HG02938 (cell line): ENCODE measurements around the gene MORF4L1.
"Not testable (repeated sequence)": the region's sequence is repeated elsewhere in the genome, so short reads cannot be mapped to it uniquely, and the experiment has no call there.

Experiments used
- ATAC-seq: cut with Tn5 transposase; IDR thresholded peaks from one replicate; pipeline ENCODE4 v1.9.1; 2021; ENCODE audit warnings: mild to moderate bottlenecking, moderate library complexity; ENCODE audit not compliant: unreplicated experiment

MORF4L1 gene

DNA sequence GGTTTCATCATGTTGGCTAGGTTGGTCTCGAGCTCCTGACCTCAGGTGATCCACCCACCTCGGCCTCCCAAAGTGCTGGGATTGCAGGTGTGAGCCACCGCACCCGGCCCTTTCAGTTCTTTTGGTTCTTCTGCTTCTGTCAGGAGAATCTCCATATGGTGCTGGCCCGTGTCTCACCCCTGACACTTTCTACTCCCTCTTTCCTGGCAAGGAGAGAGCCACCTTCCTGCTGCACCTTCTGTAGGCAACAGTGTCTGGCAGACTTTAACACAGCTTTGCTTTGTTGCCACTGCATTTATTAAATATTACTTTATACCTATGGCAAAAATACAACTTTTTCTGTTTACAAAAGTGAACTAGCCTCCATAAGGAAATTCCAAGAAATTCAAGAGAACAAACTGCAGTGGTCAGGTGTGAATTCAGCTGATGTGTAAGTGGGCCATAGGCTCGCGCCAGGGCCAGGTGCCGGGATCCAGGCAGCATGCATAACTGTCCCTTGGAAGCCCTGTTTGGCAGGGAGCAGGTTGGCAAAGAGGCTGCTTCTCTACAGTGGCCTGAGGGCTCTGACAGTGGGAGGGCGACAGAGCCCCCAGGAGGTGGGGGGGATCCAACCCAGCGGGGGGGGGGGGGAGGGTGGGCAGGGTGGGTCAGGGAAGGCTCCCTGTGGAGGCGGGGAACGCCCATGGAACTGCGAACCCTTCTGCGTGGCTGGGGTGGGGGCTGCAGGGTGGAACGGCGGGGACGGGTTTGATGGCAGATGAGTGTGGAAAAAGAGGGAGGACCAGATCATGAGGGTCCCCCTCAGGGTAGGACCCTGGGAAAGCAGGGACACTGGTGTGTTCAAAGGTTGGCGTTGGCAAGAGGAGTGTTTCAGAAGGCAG is 51.0 kb downstream of the MORF4L1 start:
- ATAC-seq: no peak

DNA sequence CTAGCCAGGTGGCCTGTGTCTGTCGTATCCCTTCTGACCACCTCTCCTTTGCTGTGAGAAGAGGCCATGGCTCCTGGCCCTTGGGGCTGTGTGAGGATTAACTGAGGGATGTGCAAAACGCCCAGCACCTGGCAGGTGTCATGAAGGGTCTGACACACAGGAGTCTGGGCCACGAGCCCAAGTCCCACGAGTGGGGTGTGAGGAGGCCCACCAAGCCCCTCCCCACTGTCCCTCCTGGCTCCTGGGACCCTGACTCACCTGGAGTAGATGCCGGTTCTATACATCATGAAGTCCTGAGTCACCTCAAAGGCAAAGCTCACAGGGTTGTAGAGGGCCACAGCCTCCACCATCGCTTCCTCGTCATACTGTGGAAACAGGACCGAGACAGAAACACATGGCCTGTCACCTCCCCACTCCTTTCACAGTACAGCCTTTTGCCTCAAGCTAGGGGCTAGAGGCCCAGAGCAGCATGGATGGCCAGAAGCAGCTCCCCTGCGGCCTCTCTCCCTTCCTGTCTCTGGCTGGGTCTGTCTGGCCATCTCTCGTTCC is 52.5 kb downstream of the MORF4L1 start:
- no peak for ATAC-seq

DNA sequence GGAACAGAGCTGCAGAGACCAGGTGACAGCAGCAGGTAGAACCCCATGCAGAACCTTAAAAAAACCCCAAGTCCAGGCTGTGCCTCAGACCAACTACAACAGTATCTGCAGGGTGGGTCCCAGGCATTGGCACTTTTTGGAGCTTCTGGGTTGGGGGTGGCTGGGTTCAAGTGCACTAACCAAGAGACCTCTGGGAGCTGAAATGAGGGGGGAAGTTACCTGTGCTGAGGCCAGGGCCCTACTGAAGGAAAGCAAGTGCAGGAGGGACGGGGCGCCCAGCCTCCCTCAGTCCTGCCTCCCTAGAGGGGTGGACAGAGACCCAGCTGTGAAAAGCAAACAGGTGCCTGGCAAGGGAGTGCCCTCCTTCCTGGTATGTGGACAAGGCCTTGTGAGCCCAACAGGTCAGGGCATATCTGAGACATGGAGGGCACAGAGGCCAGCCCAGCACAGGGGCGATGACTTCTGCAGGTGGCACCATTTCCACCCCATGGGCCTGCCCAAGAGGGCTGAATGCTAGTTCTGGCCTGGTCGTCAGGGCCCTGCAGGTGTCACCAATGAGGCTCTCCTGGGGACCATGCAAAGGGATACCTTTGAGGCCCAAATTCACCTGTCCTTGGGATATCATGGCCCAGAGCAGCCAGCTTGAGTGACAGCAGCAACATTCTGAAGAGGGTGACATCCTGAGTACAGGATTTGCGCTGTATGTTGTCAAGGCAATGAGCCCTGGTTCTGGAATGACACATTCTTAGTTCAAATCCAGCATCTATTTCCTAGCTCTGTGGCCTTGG is 53.5 kb downstream of the MORF4L1 start:
- no peak for ATAC-seq

DNA sequence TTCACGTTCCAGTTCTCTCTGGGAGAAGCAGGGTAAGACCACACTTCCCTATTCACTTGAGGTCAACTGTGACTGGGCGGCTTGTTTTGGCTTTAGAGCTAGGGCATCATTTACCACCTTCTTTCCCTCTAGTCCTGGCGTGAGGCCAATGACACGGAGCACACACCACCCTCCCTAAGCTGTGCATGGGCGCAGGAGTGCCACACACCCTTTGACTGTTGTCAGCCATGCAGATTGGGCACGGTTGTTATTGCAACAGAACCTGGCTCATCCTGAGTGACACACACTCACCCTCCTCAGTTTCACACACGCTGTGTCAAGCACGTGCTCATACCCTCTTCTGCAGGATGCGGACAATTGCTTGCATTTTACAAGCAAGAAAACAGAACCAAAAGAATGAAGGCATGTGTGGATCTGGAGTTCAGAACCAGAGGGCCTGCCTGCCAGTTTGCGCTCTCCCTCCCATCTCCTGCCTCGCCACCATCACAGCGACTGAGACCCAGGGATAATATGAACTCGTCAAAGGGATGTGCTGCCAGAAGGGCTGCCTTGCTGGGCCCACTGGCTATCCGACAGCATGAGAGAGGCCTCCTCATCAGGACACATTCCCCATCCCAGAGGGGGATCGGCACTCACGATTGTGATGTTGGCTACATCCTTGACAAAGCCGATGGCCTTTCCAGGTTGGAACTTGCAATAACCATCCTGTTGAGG is 54.5 kb downstream of the MORF4L1 start:
- ATAC-seq: no peak

DNA sequence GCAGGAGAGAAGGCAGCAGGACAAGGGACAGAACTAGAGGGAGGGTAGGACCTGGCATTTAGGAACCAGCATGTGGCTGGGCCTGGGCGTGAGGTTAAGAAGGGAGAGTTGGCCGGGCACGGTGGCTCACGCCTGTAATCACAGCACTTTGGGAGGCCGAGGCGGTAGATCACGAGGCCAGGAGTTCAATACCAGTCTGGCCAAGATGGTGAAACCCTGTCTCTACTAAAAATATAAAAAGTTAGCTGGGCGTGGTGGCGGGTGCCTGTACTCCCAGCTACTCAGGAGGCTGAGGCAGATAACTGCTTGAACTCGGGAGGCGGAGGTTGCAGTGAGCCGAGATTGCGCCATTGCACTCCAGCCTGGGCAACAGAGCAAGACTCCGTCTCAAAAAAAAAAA is 55.5 kb downstream of the MORF4L1 start:
- ATAC-seq: not testable (repeated sequence)

DNA sequence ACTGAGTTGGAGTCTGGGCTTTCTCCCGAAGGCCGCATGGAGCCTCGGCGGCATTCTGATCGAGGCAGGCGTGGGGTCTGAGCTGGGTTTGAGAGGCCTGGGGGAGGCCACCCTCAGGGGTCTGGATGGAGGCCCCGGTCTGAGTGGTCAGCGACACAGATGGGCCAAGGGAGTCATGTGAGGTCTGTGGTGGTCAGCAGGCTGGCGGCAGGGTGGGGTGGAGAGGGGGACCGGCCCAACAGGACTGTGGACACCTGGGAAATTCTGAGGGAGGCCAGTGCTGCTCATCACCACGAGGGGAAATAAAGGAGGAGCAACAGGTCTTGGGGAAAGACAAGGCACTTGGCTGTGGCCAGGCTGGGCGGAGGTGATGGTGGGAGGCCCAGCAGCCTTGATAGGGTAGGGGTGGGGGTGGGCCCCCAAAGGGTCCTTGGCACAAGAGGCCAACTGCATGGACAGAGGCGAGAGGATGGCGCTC is 56.0 kb downstream of the MORF4L1 start:
- no peak for ATAC-seq

DNA sequence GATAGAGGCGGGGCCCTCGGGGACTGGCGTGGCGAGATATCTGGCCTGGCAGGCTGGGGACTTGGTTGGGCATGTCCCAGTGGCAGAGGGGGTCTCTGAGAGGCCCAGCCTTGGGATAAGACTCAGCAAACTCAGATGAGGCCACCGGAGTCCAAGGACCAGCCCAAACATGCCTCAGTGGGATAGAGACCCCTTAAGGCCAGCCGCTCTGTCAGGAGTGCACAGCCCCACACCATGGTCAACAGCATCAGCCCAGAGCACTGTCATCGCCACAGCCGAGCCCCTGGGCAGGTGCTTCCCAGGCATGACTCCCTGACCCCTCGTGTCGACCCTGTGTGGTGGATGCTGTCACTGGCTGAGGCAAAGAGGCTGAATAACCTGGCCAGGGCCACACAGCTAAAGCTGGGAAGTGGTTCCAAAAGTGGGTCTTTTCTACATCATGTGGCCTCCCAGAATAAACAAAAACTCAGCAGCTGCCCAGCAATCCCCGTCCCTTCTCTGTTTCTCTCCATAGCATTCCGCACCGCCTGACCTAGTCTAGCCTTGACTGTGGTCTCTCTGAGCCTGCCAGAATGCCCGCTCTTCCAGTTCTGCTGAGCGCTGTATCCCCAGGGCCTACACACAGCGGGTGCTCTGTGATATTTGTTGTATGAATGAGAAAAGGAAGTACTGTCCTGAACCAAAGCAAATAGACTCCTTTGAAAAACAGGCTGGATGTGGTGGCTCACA is 57.0 kb downstream of the MORF4L1 start:
- no peak for ATAC-seq

DNA sequence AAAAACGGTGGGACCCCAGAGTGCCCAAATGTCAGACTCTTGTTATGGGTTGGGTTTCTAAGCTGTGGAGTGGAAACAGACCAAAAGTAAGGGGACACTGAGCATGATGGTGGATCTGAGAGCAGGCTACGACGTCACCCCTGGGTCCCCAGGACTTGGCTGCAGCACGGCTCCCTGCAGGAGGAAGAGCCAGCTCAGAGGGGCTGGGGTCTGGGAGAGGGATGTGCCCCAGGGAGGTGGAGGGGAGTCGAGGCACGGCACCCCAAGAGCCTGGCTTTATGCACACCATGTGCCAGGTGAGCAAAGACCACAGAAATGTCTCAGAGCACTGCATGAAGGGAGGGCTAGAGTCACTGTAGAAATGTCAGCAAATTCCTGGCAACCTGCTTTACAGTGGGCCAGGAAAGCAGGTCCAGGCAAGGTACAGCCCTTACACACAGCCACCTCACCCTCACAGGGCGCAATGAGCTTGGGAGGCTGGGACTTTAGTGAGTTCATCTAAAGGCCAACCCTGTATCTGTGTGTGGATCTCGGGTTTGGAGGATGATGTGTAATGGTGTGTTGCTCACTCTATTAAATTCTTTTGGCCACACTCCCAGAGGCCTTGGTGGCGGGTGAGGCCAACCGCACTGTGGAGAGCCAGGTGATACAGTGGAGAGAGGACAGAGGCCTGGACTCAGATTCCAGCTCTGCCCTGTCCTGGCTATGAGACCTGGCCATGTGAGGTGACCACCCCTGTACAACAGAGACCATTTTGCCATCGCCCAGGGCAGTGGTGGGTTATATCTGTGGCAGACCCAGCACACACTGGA is 58.1 kb downstream of the MORF4L1 start:
- ATAC-seq: no peak

DNA sequence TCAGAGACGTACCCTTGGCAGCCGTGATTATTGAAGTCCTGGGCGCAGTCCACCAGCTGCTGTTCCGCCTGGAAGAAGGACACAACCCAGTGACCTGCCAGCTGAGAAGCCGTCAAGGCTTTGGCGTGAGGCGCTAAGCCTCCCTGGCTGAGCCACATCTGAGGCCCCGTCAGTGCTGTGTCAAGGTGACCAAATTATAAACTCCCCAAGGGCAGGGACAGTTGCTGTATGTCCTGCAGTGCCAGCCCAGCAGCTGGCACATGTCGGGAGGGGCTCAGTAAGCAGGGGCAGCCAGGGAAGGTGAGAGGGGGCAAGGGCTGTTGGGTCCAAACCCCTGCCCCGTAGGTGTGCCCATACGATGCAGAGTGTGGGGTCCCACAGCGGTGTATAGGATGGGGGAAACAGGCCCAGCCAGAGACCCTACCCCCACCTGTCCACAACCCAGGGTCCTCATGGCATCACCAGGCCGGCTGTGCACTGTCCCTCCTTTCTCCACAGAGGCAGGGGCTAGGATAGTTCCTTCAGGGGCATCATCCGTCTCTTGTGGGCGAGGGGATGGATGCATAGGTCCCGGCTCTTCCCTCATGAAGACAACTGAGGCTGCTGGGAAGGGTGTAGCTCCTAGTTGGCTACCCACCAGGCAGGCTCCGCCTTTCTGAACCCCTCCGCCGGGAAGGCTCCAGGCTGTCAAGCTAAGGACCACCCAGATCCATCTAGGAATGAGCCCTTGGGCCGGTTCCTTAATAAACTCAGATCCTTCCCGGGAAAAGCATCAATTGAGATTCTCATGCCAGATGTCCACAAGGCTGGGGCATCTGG is 59.0 kb downstream of the MORF4L1 start:
- ATAC-seq: no peak

DNA sequence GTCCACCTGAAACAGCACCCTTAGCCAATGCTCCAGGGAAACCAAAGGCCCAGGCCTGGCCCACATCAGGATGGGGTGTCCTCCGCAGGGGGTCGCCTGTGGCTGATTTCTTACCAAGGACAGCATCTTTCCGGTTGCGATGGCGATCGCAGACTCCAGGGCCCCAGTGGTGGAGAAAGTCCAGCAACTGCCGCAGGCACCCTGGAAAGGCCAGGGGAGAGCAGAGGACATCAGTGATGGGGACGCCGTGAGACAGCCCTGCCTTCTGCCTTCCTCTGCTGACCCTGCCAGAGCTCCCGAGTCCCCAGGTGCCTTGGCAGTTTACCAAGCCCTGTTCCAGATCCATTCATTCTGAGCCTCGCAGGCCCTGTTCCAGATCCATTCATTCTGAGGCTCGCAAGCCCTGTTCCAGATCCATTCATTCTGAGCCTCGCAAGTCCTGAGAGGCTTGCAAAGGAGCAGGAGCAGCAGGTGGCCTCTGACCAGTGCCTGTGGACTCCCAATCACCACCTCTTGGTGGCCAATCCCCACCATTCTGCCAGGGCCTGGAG is 59.6 kb downstream of the MORF4L1 start:
- no peak for ATAC-seq

DNA sequence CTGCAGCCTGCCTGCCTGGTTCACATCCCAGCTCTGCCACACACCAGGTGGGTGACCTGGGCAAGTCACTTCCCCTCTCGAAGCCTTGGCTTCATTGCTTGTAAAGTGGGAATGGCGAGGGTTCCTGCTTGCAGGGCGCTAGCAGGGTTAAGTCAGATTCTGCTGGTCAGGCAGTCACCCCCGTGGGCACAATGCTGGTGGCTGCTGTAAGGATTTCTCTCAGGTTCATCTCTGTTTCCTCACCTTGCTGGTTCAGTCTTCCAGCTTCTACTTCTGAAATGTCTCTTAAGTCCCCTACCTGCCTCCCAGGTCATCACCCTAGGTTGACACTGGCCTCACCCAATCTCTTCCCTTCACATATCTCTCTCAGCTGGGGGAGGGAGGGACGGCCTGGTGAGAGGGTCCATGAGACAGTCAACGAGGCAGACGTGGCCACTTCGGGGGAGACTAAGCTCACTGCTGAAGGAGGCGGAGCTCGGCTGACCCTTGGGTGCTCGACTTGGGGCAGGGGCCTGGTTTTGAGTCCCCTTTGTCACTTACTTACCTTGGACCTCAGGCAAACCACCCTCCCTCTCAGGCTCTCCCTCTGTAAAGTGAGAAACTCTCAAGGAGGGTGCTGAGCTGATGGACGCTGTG is 60.6 kb downstream of the MORF4L1 start:
- ATAC-seq: no peak

DNA sequence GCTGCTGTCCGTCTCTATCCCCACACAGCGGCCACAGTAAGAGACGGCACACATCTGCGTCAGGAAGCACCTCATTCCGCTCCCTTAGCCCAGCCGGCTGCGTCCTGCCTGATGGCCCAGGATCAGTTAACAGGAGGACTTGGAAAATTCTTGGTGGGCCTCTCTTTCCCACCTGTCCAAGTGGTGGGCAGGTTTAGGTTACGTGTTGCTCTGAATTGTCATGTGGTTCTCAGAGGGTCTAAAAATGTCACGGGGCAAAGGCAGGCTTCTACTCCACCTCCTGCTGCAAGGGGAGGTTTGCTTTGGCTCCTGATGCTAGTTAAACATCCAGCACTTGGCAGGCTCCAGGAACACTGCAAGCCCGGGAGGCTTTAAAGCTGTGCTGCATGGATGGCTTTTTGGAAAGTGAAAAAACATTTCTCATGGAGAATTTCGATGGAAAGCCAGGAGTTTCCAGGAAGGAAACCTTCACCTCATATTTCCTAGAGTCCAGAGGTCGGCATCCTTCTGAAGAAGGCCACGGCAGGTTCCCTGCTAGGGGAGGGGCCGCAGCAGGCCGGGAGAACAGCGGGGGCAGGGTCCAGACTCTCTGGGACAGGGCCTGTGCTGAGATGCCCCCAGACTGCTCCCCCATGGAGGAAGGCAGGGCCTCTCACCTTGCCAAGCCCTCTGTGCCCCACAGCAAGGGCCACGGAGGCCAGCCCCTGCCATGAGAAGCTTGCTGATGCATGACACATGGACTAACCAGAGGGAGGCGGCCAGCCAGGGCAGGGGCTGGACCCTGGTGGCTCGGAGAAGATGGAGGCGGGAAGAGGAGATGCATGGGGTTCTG is 61.3 kb downstream of the MORF4L1 start:
- ATAC-seq: no peak

DNA sequence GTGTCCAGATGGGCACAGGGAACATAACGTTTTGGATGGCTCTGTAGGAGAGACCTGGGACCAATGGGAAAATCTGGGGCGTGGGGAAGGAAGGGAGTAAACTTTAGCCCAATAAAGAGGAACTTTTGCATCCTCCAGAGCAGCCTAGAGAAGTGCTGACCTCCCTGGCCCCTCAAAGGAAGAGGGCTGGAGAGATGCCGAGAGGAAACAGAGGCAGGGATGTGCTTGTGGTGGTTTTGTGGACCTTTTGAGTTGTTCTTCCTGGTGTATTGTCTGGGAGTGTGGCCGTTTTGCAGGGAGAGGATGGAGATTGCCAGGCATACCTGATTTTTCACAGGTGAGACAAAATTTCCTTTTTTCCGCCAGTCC is 61.9 kb downstream of the MORF4L1 start:
- ATAC-seq: no peak

DNA sequence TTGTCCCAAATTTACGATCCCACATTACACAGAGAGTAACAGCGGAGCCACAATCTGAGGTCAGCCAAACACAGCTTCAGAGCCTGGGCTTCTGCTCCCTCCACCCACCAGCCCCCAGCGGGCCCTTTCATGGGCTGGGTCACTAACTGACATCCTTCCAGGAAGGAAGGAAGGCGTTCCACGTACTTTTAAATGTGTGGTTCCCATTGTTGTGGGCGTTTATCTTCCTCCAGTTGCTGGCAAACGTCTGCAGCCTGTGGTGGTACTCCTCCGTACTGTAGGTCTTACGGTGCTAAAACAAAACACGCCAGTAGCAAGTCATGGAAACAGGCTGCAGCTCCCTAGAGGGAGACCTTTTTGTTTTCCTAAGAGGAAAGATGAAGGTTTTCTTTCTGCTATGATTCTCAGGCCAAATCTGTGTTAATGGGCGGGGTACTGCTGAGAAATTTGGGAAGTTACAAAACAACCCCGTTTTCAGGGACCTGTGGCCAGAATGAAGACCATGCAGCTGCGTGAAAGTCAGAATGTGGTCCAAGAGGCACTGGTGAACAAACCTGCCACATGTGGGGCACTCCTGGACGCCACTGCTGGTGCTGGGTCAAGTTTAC is 64.5 kb downstream of the MORF4L1 start:
- ATAC-seq: no peak

DNA sequence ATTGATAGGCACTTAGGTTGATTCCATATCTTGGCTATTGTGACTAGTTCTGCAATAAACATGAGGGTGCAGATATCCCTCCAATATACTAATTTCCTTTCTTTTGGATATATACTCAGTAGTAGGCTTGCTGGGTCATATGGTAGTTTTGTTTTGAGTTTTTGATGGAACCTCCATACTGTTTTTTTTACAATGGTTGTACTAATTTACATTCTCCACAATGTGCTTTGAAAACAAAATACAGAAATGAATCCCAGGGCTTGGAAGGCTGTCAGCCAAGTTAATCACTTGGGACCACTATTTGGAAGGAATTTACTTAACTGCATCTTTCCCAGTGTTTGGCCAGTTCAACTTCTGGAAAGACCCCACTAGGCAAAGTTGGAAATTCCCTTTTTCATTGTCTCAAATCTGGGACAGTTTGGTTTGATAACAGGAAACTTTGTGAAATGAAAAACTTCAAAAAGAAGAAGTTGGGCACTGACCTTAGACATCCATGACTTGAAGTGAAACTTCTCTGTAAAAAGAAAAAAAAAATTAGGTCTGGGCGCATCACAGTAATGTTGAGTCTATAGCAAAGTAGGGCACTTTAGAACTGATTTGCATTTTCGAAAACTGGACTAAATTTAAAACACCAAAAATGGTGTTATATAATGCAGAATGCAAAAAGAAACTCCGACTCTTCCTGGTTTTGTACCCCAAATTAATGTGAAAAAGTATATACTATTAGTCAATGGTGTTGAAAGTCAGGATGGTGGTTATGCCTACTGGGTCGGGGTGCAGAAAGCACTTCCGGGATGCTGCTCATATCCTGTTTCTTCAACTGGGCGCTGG is 66.2 kb downstream of the MORF4L1 start:
- ATAC-seq: peak; percentile 46

DNA sequence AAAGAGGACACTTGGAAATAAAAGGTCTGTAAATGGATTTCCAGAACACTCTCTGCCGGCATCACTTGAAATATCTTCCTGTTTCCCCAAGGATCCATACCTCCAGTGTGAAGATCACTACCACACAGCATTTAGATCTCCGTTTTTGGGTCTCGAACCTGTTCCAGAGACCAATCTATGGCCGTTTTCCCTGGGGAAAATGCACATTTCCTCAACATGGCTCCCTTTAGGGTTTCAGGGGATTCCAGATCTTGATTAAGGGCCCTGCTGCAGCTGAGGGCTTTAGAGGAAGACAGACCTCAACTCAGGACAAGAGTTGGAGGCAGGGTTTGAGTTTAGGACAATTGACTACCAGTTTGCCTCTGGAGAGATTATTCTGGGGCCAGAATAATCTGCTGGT is 70.1 kb downstream of the MORF4L1 start:
- ATAC-seq: no peak
